H9 (cell line): ENCODE data around the gene GRB7. TPM values are rescaled to one million over a fixed set of nuclear protein-coding genes. Genes with fewer than 3 reads are reported as not detected.

Experiments used
- DNase-seq: peaks from one replicate; pipeline ENCODE4 v3.0.0-alpha.2; 2017
- H2AFZ ChIP-seq: one replicate; pipeline ENCODE4 v1.6.1; 2013; ENCODE audit warnings: mild to moderate bottlenecking, low read length, control low read depth, moderate library complexity
- H2AK5ac ChIP-seq: 2 replicates; pipeline ENCODE4 v1.6.1; 2013; ENCODE audit warnings: low read length, control low read depth, mixed read lengths; ENCODE audit not compliant: insufficient read length
- H2BK120ac ChIP-seq: one replicate; pipeline ENCODE4 v1.6.1; 2013; ENCODE audit warnings: low read depth, mild to moderate bottlenecking, low read length, control low read depth, inconsistent platforms; ENCODE audit not compliant: poor library complexity, severe bottlenecking
- H2BK12ac ChIP-seq: 2 replicates; pipeline ENCODE4 v1.6.1; 2013; ENCODE audit warnings: low read length, control low read depth, mixed read lengths, low read depth; ENCODE audit not compliant: insufficient read length
- H2BK15ac ChIP-seq: 2 replicates; pipeline ENCODE4 v1.6.1; 2013; ENCODE audit warnings: low read depth, low read length, control low read depth
- H2BK20ac ChIP-seq: one replicate; pipeline ENCODE4 v1.6.1; 2013; ENCODE audit warnings: low read depth, mild to moderate bottlenecking, low read length, control low read depth, inconsistent platforms; ENCODE audit not compliant: poor library complexity, severe bottlenecking
- H2BK5ac ChIP-seq: 2 replicates; pipeline ENCODE4 v1.6.1; 2013; ENCODE audit warnings: low read length, control low read depth, mixed read lengths; ENCODE audit not compliant: insufficient read length
- H3K14ac ChIP-seq: 2 replicates; pipeline ENCODE4 v1.6.1; 2013; ENCODE audit warnings: low read length, control low read depth; ENCODE audit not compliant: insufficient read depth
- H3K18ac ChIP-seq: 2 replicates; pipeline ENCODE4 v1.6.1; 2013; ENCODE audit warnings: low read depth, mild to moderate bottlenecking, mixed read lengths, low read length, control low read depth; ENCODE audit not compliant: insufficient read length
- H3K23ac ChIP-seq: 2 replicates; pipeline ENCODE4 v1.6.1; 2013; ENCODE audit warnings: low read length, control low read depth, mixed read lengths, low read depth; ENCODE audit not compliant: insufficient read length
- H3K23me2 ChIP-seq: 2 replicates; pipeline ENCODE4 v1.6.1; 2013; ENCODE audit warnings: low read depth, mild to moderate bottlenecking, mixed read lengths, low read length, control low read depth; ENCODE audit not compliant: insufficient read length, poor library complexity, severe bottlenecking
- H3K27ac ChIP-seq: 2 replicates; pipeline ENCODE4 v1.5.1; 2013; ENCODE audit warnings: low read length, control low read depth, mixed read lengths, low read depth; ENCODE audit not compliant: insufficient read length
- H3K27me3 ChIP-seq: 2 replicates; pipeline ENCODE4 v1.6.1; 2013; ENCODE audit warnings: low read length, control low read depth, inconsistent platforms; ENCODE audit not compliant: insufficient read depth
- H3K4ac ChIP-seq: 2 replicates; pipeline ENCODE4 v1.6.1; 2013; ENCODE audit warnings: low read depth, mild to moderate bottlenecking, control low read depth, inconsistent platforms, low read length, moderate library complexity
- H3K4me1 ChIP-seq: 2 replicates; pipeline ENCODE4 v1.6.1; 2013; ENCODE audit warnings: low read length, control low read depth, inconsistent platforms; ENCODE audit not compliant: insufficient read depth
- H3K4me2 ChIP-seq: 2 replicates; pipeline ENCODE4 v1.6.1; 2013; ENCODE audit warnings: low read length, control low read depth, mixed read lengths; ENCODE audit not compliant: insufficient read length, insufficient read depth
- H3K56ac ChIP-seq: 2 replicates; pipeline ENCODE4 v1.6.1; 2013; ENCODE audit warnings: low read depth, mild to moderate bottlenecking, mixed read lengths, low read length, control low read depth; ENCODE audit not compliant: insufficient read length
- H3K79me1 ChIP-seq: 2 replicates; pipeline ENCODE4 v1.6.1; 2013; ENCODE audit warnings: low read depth, mild to moderate bottlenecking, moderate library complexity, low read length, control low read depth, inconsistent platforms; ENCODE audit not compliant: insufficient read depth, poor library complexity, severe bottlenecking
- H3K79me2 ChIP-seq: 2 replicates; pipeline ENCODE4 v1.6.1; 2013; ENCODE audit warnings: low read length, control low read depth, inconsistent platforms; ENCODE audit not compliant: insufficient read depth
- H3K9ac ChIP-seq: 2 replicates; pipeline ENCODE4 v1.6.1; 2013; ENCODE audit warnings: low read length, control low read depth, mixed read lengths; ENCODE audit not compliant: insufficient read length; ENCODE audit errors: extremely low read depth
- H3K9me3 ChIP-seq: one replicate; pipeline ENCODE4 v1.6.1; 2013; ENCODE audit warnings: low read depth, low read length, inconsistent platforms; ENCODE audit not compliant: control insufficient read depth
- H3T11ph ChIP-seq: one replicate; pipeline ENCODE4 v1.6.1; 2013; ENCODE audit warnings: mild to moderate bottlenecking, low read length, control low read depth, inconsistent platforms
- H4K20me1 ChIP-seq: one replicate; pipeline ENCODE4 v1.6.1; 2013; ENCODE audit not compliant: control insufficient read depth, insufficient read length, insufficient read depth
- H4K5ac ChIP-seq: 2 replicates; pipeline ENCODE4 v1.6.1; 2013; ENCODE audit warnings: low read depth, mild to moderate bottlenecking, mixed read lengths, low read length, control low read depth; ENCODE audit not compliant: insufficient read length
- H4K8ac ChIP-seq: replicated peaks from 2 replicates; pipeline ENCODE4 v1.6.1; 2013; ENCODE audit warnings: low read length, control low read depth, mixed read lengths, low read depth; ENCODE audit not compliant: insufficient read length
- H4K91ac ChIP-seq: 2 replicates; pipeline ENCODE4 v1.6.1; 2013; ENCODE audit warnings: low read depth, mild to moderate bottlenecking, moderate library complexity, mixed read lengths, low read length, control low read depth; ENCODE audit not compliant: insufficient read length
- H3K27ac Mint-ChIP-seq, 3 experiments: 2 replicates in 2 of 3; 3 replicates in 1 of 3; pipeline ENCODE4 v1.8.0; 2020 to 2021; ENCODE audit warnings: mixed read lengths in 3 of 3, mild to moderate bottlenecking in 1 of 3, moderate library complexity in 1 of 3
- H3K27me3 Mint-ChIP-seq: 2 replicates; pipeline ENCODE4 v1.8.0; 2021; ENCODE audit warnings: low read depth, mild to moderate bottlenecking, moderate library complexity, mixed read lengths
- H3K36me3 Mint-ChIP-seq, 3 experiments: 2 replicates in 2 of 3; 3 replicates in 1 of 3; pipeline ENCODE4 v1.8.0; 2020 to 2021; ENCODE audit warnings: low read depth in 3 of 3, mixed read lengths in 3 of 3; ENCODE audit not compliant: insufficient read depth in 1 of 3
- H3K4me1 Mint-ChIP-seq, 2 experiments: 2 replicates each; pipeline ENCODE4 v1.8.0; 2020; ENCODE audit warnings: mixed read lengths in 2 of 2
- H3K4me3 Mint-ChIP-seq, 2 experiments: 2 replicates in 1 of 2; 3 replicates in 1 of 2; pipeline ENCODE4 v1.8.0; 2020 to 2021; ENCODE audit warnings: mild to moderate bottlenecking in 2 of 2, mixed read lengths in 2 of 2, moderate library complexity in 1 of 2
- H3K9me3 Mint-ChIP-seq, 2 experiments: 2 replicates in 1 of 2; 3 replicates in 1 of 2; pipeline ENCODE4 v1.8.0; 2020; ENCODE audit warnings: mild to moderate bottlenecking in 2 of 2, mixed read lengths in 2 of 2, moderate library complexity in 1 of 2
- CTCF ChIP-seq: fragments of 200-600 bp; sonication (generic); conservative IDR thresholded peaks from 3 replicates; pipeline ENCODE4 v1.8.0; 2021; ENCODE audit warnings: antibody characterized with exemption, mild to moderate bottlenecking
- WGBS: extraction: QIAGEN DNeasy Blood & Tissue Kit; methylation state at CpG from one replicate; pipeline ENCODE4 v1.1.7; 2013; ENCODE audit warnings: missing lambda C conversion rate, low lambda C conversion rate, mixed read lengths; ENCODE audit not compliant: insufficient read length; ENCODE audit errors: extremely low coverage; 5-methylcytosine and 5-hydroxymethylcytosine counted together
- total RNA-seq: library from RNA; stranded (reverse); gene quantifications from 2 replicates; pipeline ENCODE4 v1.2.1, GENCODE V29; 2021

GRB7 gene
- total RNA-seq, 1 experiment from 2014 or later: 55.0 TPM

- Histone ChIP-seq H3K4me1 (peaks cover 2% of the 10 kb centered on the region; the same call in 1 of the 2 replicates), H3K4me2 (no peak overlapping the region), H3K9ac (no peak overlapping the region), H2BK12ac (no peak overlapping the region), H4K91ac (no peak overlapping the region), H3K79me2 (no peaks in the 10 kb centered on the region), H3K27me3 (no peaks in the 10 kb centered on the region), H3K23me2 (peaks cover 3% of the 10 kb centered on the region), H4K5ac (no peak overlapping the region), H3K14ac (no peak overlapping the region), H4K20me1 (peaks cover 2% of the 10 kb centered on the region), H3K27ac (no peak overlapping the region), H2AK5ac (no peak overlapping the region), H4K8ac (no peak overlapping the region), H3K79me1 (no peaks in the 10 kb centered on the region), H3K9me3 (no peaks in the 10 kb centered on the region), H2BK15ac (no peak overlapping the region), H3K23ac (no peak overlapping the region), H3K4ac (no peak overlapping the region), H2AFZ (no peak overlapping the region), H3T11ph (no peak overlapping the region), H2BK5ac (no peak overlapping the region), H3K18ac (no peak overlapping the region), H3K56ac (no peak overlapping the region), H2BK20ac (no peak overlapping the region), H2BK120ac (no peak overlapping the region)
- no peak for DNase-seq
- WGBS: no CpG with 5 or more reads among the region's 7 CpGs
- Mint-ChIP-seq H3K9me3 (no peaks in the 10 kb centered on the region; a peak in 2 of 5 replicates), H3K4me3 (no peak overlapping the region; a peak in 1 of 5 replicates), H3K27ac (no peak overlapping the region), H3K4me1 (peaks cover 44 to 52% of the 10 kb centered on the region in 2 experiments), H3K36me3 (peaks cover 0 to 3% (median 0%) of the 10 kb centered on the region in 3 experiments; a peak in 1 of 7 replicates), H3K27me3 (peaks cover 32% of the 10 kb centered on the region)
- no peak for TF ChIP-seq CTCF
Observed at GRCh38 chr17:39756380-39757079, 18.8 kb downstream of the GRB7 start.
